GM12878 (cell line): ENCODE measurements around the gene LRP3. TPM values are rescaled to one million over a fixed set of nuclear protein-coding genes. Genes with fewer than 3 reads are reported as not detected.

Experiments
- ATAC-seq: fragments of 200-7000 bp; cut with Tn5 transposase; 3 replicates; pipeline ENCODE4 v1.9.1; 2020; ENCODE audit warnings: mild to moderate bottlenecking, moderate library complexity
- BruUV-seq: library from RNA; stranded (reverse); fragments of 400-500 nt; replicated peaks from 2 replicates; lab custom pipeline; 2021; lab: Mats Ljungman, UMichigan
- CTCF ChIA-PET: fragments of 300-600 bp; sonication (Branson Sonifier 250); formaldehyde crosslinking; extraction: SDS; loops from one replicate; lab custom pipeline; 2021; ENCODE audit warnings: inconsistent platforms; lab: Yijun Ruan, JAX
- POLR2A ChIA-PET: fragments of 350-600 bp; formaldehyde crosslinking; extraction: SDS; loops from one replicate; lab custom pipeline; 2021; ENCODE audit warnings: inconsistent platforms; lab: Charles Lee
- RAD21 ChIA-PET: fragments of 300-600 bp; sonication (Branson Sonifier 250); formaldehyde crosslinking; loops from one replicate; lab custom pipeline; 2023; ENCODE audit warnings: antibody characterized with exemption; ENCODE audit not compliant: unreplicated experiment; lab: Charles Lee
- SMC1A ChIA-PET: fragments of 300-600 bp; sonication (Branson Sonifier 250); formaldehyde crosslinking; loops from one replicate; lab custom pipeline; 2023; ENCODE audit not compliant: unreplicated experiment, uncharacterized antibody; lab: Charles Lee
- DNase-seq: peaks from one replicate; pipeline ENCODE4 v3.0.0-alpha.2; 2011; ENCODE audit warnings: low read depth, low spot score
- FAIRE-seq: peaks from 3 replicates; lab custom pipeline; 2011; peaks lifted over from hg19 to GRCh38; lab: Jason Lieb, UNC
- H2AFZ ChIP-seq: 2 replicates; pipeline ENCODE4 v1.6.0; 2011; ENCODE audit warnings: low read depth, low read length, control low read depth; ENCODE audit not compliant: control insufficient read depth
- H3K27ac ChIP-seq: 2 replicates; pipeline ENCODE4 v1.5.1; 2011; ENCODE audit warnings: control low read depth; ENCODE audit not compliant: control insufficient read depth, insufficient read depth
- H3K27me3 ChIP-seq, 2 experiments: replicated peaks in 1 of 2; 2 replicates each; pipeline versions ENCODE4 v1.6.0 to v1.6.1; 2011; ENCODE audit warnings: low read length in 1 of 2; ENCODE audit not compliant: control insufficient read depth in 2 of 2, insufficient read depth in 2 of 2
- H3K36me3 ChIP-seq, 2 experiments: 2 replicates each; pipeline ENCODE4 v1.5.1; 2011; ENCODE audit warnings: low read length in 1 of 2; ENCODE audit not compliant: control insufficient read depth in 2 of 2, insufficient read depth in 2 of 2
- H3K4me1 ChIP-seq: 2 replicates; pipeline ENCODE4 v1.6.1; 2011; ENCODE audit warnings: mild to moderate bottlenecking, low read length, moderate library complexity, mixed read lengths; ENCODE audit not compliant: control insufficient read depth, insufficient read depth
- H3K4me2 ChIP-seq: 2 replicates; pipeline ENCODE4 v1.6.0; 2011; ENCODE audit warnings: control low read depth; ENCODE audit not compliant: control insufficient read depth, insufficient read depth
- H3K4me3 ChIP-seq: fragments of 200-600 bp; sonication (generic); 2 replicates; pipeline ENCODE4 v1.5.1; 2016
- H3K79me2 ChIP-seq: 2 replicates; pipeline ENCODE4 v1.6.0; 2011; ENCODE audit warnings: low read length; ENCODE audit not compliant: control insufficient read depth, insufficient read depth
- H3K9ac ChIP-seq: 2 replicates; pipeline ENCODE4 v1.8.0; 2011; ENCODE audit warnings: low read length, control low read depth, mixed read lengths; ENCODE audit not compliant: control insufficient read depth, insufficient read depth
- H3K9me3 ChIP-seq: replicated peaks from 3 replicates; pipeline ENCODE4 v1.5.1; 2011; ENCODE audit warnings: mild to moderate bottlenecking, low read length; ENCODE audit not compliant: control insufficient read depth, insufficient read depth
- H4K20me1 ChIP-seq: 2 replicates; pipeline ENCODE4 v1.6.0; 2011; ENCODE audit not compliant: control insufficient read depth, insufficient read depth
- CHD1 ChIP-seq: IDR thresholded peaks from 2 replicates; pipeline ENCODE4 v1.6.1; 2012; ENCODE audit warnings: low read depth, low read length, improper control_type of control experiment
- CREM ChIP-seq: IDR thresholded peaks from 2 replicates; pipeline ENCODE4 v1.6.1; 2014; ENCODE audit warnings: antibody characterized with exemption, low read depth
- E2F4 ChIP-seq: IDR thresholded peaks from 2 replicates; pipeline ENCODE4 v1.6.1; 2012; ENCODE audit warnings: low read depth, low read length, improper control_type of control experiment
- EP300 ChIP-seq, 2 experiments: fragments of 150-350 bp in 1 of 2; IDR thresholded peaks; 2 replicates each; pipeline ENCODE4 v1.6.1; 2011 to 2012; ENCODE audit warnings: low read depth in 2 of 2, low read length in 2 of 2, borderline replicate concordance in 1 of 2, improper control_type of control experiment in 1 of 2, inconsistent platforms in 1 of 2; ENCODE audit not compliant: control insufficient read depth in 1 of 2
- FOXM1 ChIP-seq: IDR thresholded peaks from 2 replicates; pipeline ENCODE4 v1.6.1; 2012; ENCODE audit warnings: low read depth, mild to moderate bottlenecking, inconsistent platforms, low read length, moderate library complexity
- IRF3 ChIP-seq: fragments of 450-650 bp; IDR thresholded peaks from 2 replicates; pipeline ENCODE4 v1.6.1; 2014; ENCODE audit warnings: mild to moderate bottlenecking
- MTA3 ChIP-seq: IDR thresholded peaks from 2 replicates; pipeline ENCODE4 v1.6.1; 2012; ENCODE audit warnings: low read length, inconsistent platforms, borderline replicate concordance
- NBN ChIP-seq: fragments of 450-650 bp; IDR thresholded peaks from 2 replicates; pipeline ENCODE4 v1.6.1; 2016
- NR2C1 ChIP-seq: fragments of 450-650 bp; IDR thresholded peaks from 2 replicates; pipeline ENCODE4 v1.6.1; 2017; ENCODE audit warnings: antibody characterized with exemption, mild to moderate bottlenecking, moderate library complexity
- RUNX3 ChIP-seq: IDR thresholded peaks from 2 replicates; pipeline ENCODE4 v1.6.1; 2012; ENCODE audit warnings: low read length, inconsistent platforms
- SIN3A ChIP-seq: IDR thresholded peaks from 2 replicates; pipeline ENCODE4 v1.6.1; 2012; ENCODE audit warnings: low read depth, low read length, improper control_type of control experiment
- SKIL ChIP-seq: fragments of 450-650 bp; IDR thresholded peaks from 2 replicates; pipeline ENCODE4 v1.6.1; 2017; ENCODE audit warnings: mild to moderate bottlenecking, low read depth, inconsistent platforms; ENCODE audit not compliant: poor library complexity, severe bottlenecking
- SRF ChIP-seq, 2 experiments: IDR thresholded peaks; 2 replicates each; pipeline ENCODE4 v1.6.1; 2011; ENCODE audit warnings: low read depth in 2 of 2, low read length in 2 of 2, mild to moderate bottlenecking in 1 of 2, moderate library complexity in 1 of 2
- ZNF207 ChIP-seq: fragments of 450-650 bp; IDR thresholded peaks from 2 replicates; pipeline ENCODE4 v1.6.1; 2014; ENCODE audit warnings: antibody characterized with exemption, mild to moderate bottlenecking, borderline replicate concordance
- whole genome bisulfite sequencing: methylation state at CpG from one replicate; pipeline ENCODE4 v1.1.6; 2016; ENCODE audit warnings: low lambda C conversion rate; ENCODE audit not compliant: insufficient replicate concordance, insufficient coverage; ENCODE audit errors: missing lambda C conversion rate; 5-methylcytosine and 5-hydroxymethylcytosine counted together
- in situ Hi-C: fragments of 300-500 bp; cut with MboI; formaldehyde crosslinking; loops from 9 replicates; pipeline ENCODE4 v1.14.3; 2018; ENCODE audit warnings: mixed read lengths
- intact Hi-C: fragments of 100-400 bp; cut with micrococcal nuclease; formaldehyde crosslinking; loops from one replicate; pipeline ENCODE4 v1.14.2; 2022; ENCODE audit not compliant: unreplicated experiment
- polyA plus RNA-seq, 11 experiments: library from polyadenylated mRNA; depleted of rRNA in 4 of 11; unstranded in 6 of 11; stranded (reverse) in 5 of 11; fragments of >200 nt; fragmentation: Nextera tagmentation in 4 of 11; fragmentation: Illumina TruSeq in 1 of 11; extraction: Ambion mirVana in 4 of 11; extraction: Trizol in 1 of 11; gene quantifications; 1 replicate in 1 of 11; 2 replicates in 10 of 11; pipeline versions ENCODE4 v1.2.1 to v1.2.3, GENCODE V29; 2011 to 2016; ENCODE audit warnings: inconsistent platforms in 2 of 11, missing spikeins in 2 of 11, low read depth in 1 of 11
- total RNA-seq, 4 experiments: library from RNA; depleted of rRNA in 3 of 4; stranded (reverse); fragments of >200 nt in 3 of 4; fragmentation: Illumina TruSeq in 1 of 4; extraction: Trizol in 1 of 4; gene quantifications; 2 replicates each; pipeline versions ENCODE4 v1.2.1 to v1.2.3, GENCODE V29; 2013 to 2021
- TF ChIP-seq, protein P1 (sequence below): fragments of 450-650 bp; IDR thresholded peaks from 2 replicates; pipeline ENCODE4 v1.6.1; 2017; ENCODE audit warnings: mild to moderate bottlenecking

The LRP3 gene
- total and polyA plus RNA-seq, 10 of the 15 experiments (the other 5 are each of a cell fraction or from before 2014, with no cell fraction given), result 0.12 to 3.2 (median 0.64) TPM; not detected in 2

DNA sequence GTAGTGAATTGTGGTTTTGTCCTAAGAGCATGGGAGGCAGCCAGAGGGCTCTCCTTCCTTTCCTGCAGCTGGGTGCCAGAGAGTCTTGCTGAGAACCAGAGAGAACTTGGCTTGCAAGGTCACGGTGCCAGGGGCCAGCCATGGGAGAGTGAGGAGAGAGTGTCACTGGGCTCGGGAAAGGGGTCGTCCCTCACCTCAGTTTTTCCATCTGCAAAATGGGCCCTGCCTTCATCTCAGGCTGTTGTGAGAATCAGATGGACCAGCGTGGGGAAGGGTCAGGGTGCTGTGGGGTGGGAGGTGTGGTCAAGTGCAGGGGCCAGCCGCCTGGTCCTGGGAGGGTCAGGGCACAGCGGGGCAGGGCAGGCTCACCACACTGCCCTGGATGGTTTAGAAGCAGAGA lies 7.3 kb downstream of the LRP3 start:
- FAIRE-seq, result no peak
- Histone ChIP-seq H4K20me1 (no peaks in the 10 kb centered on the region), H3K27me3 (no peaks in the 10 kb centered on the region), H3K36me3 (no peaks in the 10 kb centered on the region), H3K9me3 (no peaks in the 10 kb centered on the region), H3K27ac (no peak overlapping the region), H3K79me2 (no peaks in the 10 kb centered on the region), H3K9ac (no peak overlapping the region), H3K4me1 (peaks cover 5% of the 10 kb centered on the region), H3K4me3 (no peak overlapping the region), H3K4me2 (no peak overlapping the region), H2AFZ (no peak overlapping the region)
- in situ Hi-C loops (no loop called here), intact Hi-C loops (no loop called here)
- no peak for ATAC-seq
- no peak for DNase-seq
- ChIA-PET SMC1A (no interaction called here), RAD21 (no interaction called here), CTCF (no interaction called here), POLR2A (no interaction called here)
- 22% methylated on average over 6 of the region's 6 CpGs for WGBS
- no peak for TF ChIP-seq NBN
- no peak for TF ChIP-seq MTA3
- no peak for TF ChIP-seq IRF3
- TF ChIP-seq CREM, result no peak
- no peak for TF ChIP-seq CHD1
- no peak for TF ChIP-seq RUNX3
- no peak for TF ChIP-seq FOXM1
- TF ChIP-seq EP300 (IDR thresholded peaks at IDR 0.05; ENCODE audit: borderline replicate concordance in 1 of 2, control insufficient read depth in 1 of 2, low read depth in 2 of 2, low read length in 2 of 2), result no peak
- no peak for TF ChIP-seq SIN3A
- TF ChIP-seq ZNF207, result no peak
- TF ChIP-seq, protein P1, sequence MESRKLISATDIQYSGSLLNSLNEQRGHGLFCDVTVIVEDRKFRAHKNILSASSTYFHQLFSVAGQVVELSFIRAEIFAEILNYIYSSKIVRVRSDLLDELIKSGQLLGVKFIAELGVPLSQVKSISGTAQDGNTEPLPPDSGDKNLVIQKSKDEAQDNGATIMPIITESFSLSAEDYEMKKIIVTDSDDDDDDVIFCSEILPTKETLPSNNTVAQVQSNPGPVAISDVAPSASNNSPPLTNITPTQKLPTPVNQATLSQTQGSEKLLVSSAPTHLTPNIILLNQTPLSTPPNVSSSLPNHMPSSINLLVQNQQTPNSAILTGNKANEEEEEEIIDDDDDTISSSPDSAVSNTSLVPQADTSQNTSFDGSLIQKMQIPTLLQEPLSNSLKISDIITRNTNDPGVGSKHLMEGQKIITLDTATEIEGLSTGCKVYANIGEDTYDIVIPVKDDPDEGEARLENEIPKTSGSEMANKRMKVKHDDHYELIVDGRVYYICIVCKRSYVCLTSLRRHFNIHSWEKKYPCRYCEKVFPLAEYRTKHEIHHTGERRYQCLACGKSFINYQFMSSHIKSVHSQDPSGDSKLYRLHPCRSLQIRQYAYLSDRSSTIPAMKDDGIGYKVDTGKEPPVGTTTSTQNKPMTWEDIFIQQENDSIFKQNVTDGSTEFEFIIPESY, result no peak
- no peak for TF ChIP-seq SRF (IDR thresholded peaks at IDR 0.05; ENCODE audit: low read depth in 2 of 2, low read length in 2 of 2)
- TF ChIP-seq E2F4, result no peak
- no peak for TF ChIP-seq SKIL
- no peak for TF ChIP-seq NR2C1
- no TSS peak for BruUV-seq
